HEK293 (cell line): ENCODE measurements around the gene TPCN2.

Source experiments
- CTCF ChIA-PET: fragments of 350-600 bp; formaldehyde crosslinking; extraction: SDS; loops from one replicate; lab custom pipeline; 2021; ENCODE audit warnings: antibody characterized with exemption; lab: Yijun Ruan, JAX
- POLR2A ChIA-PET: fragments of 300-600 bp; formaldehyde crosslinking; extraction: SDS; loops from one replicate; lab custom pipeline; 2020; ENCODE audit warnings: antibody characterized with exemption, inconsistent platforms; lab: Yijun Ruan, JAX
- H3K27ac ChIP-seq: fragments of 200-500 bp; sonication (Bioruptor generic); 2 replicates; pipeline ENCODE4 v1.5.1; 2014; ENCODE audit warnings: low read depth, low read length, control low read depth, inconsistent platforms; ENCODE audit errors: extremely low read depth
- H3K36me3 ChIP-seq, 2 experiments: fragments of 200-500 bp in 1 of 2; sonication (Bioruptor generic) in 1 of 2; 1 replicate in 1 of 2; 2 replicates in 1 of 2; pipeline ENCODE4 v1.5.1; 2014 to 2017; ENCODE audit warnings: inconsistent platforms in 2 of 2, low read length in 2 of 2; ENCODE audit not compliant: control insufficient read depth in 2 of 2, insufficient read depth in 1 of 2
- H3K4me1 ChIP-seq: fragments of 200-500 bp; sonication (Bioruptor generic); 2 replicates; pipeline ENCODE4 v1.5.1; 2014; ENCODE audit warnings: mild to moderate bottlenecking, low read length, inconsistent platforms; ENCODE audit not compliant: control insufficient read depth, insufficient read depth
- H3K4me3 ChIP-seq: 2 replicates; pipeline ENCODE4 v1.5.1; 2011; ENCODE audit warnings: low read depth, mild to moderate bottlenecking, control low read depth, low read length, moderate library complexity
- H3K9me3 ChIP-seq: fragments of 200-500 bp; sonication (Bioruptor generic); 2 replicates; pipeline ENCODE4 v1.5.1; 2014; ENCODE audit warnings: low read depth, low read length, inconsistent platforms; ENCODE audit not compliant: control insufficient read depth, insufficient read depth
- HOXC10 ChIP-seq: sonication (generic); formaldehyde crosslinking; IDR thresholded peaks from 2 replicates; pipeline ENCODE4 v1.8.1; 2023; ENCODE audit warnings: mild to moderate bottlenecking, missing genetic modification reagents
- IKZF3 ChIP-seq: fragments of 450-650 bp; IDR thresholded peaks from 2 replicates; pipeline ENCODE4 v1.5.0; 2018; ENCODE audit warnings: missing biosample characterization, mild to moderate bottlenecking, missing genetic modification characterization, moderate library complexity
- OVOL3 ChIP-seq: fragments of 450-650 bp; formaldehyde crosslinking; IDR thresholded peaks from 2 replicates; pipeline ENCODE4 v1.5.1; 2016; ENCODE audit warnings: missing biosample characterization, missing genetic modification characterization
- PRDM1 ChIP-seq: fragments of 450-650 bp; formaldehyde crosslinking; IDR thresholded peaks from 2 replicates; pipeline ENCODE4; 2016; ENCODE audit warnings: missing biosample characterization, missing genetic modification characterization
- RBAK ChIP-seq: fragments of 450-650 bp; formaldehyde crosslinking; IDR thresholded peaks from 2 replicates; pipeline ENCODE4 v1.5.1; 2016; ENCODE audit warnings: missing biosample characterization, missing genetic modification characterization
- ZBTB7A ChIP-seq: fragments of 450-650 bp; formaldehyde crosslinking; IDR thresholded peaks from 2 replicates; pipeline ENCODE4 v1.5.1; 2016; ENCODE audit warnings: low read depth, missing biosample characterization, missing genetic modification characterization
- ZEB2 ChIP-seq: fragments of 450-650 bp; formaldehyde crosslinking; IDR thresholded peaks from 2 replicates; pipeline ENCODE4 v1.5.1; 2016; ENCODE audit warnings: missing biosample characterization, missing genetic modification characterization
- ZFHX2 ChIP-seq: fragments of 450-650 bp; formaldehyde crosslinking; conservative IDR thresholded peaks from 2 replicates; pipeline ENCODE4 v1.5.1; 2016; ENCODE audit warnings: missing biosample characterization, missing genetic modification characterization
- ZNF114 ChIP-seq: fragments of 450-650 bp; formaldehyde crosslinking; IDR thresholded peaks from 2 replicates; pipeline ENCODE4 v1.5.0; 2017; ENCODE audit warnings: missing biosample characterization, missing genetic modification characterization
- ZNF169 ChIP-seq: fragments of 450-650 bp; formaldehyde crosslinking; IDR thresholded peaks from 2 replicates; pipeline ENCODE4 v1.5.1; 2016; ENCODE audit warnings: missing biosample characterization, missing genetic modification characterization
- ZNF350 ChIP-seq: fragments of 450-650 bp; formaldehyde crosslinking; IDR thresholded peaks from 2 replicates; pipeline ENCODE4 v1.5.0; 2017; ENCODE audit warnings: missing biosample characterization, mild to moderate bottlenecking, missing genetic modification characterization
- ZNF391 ChIP-seq: fragments of 450-650 bp; formaldehyde crosslinking; IDR thresholded peaks from 2 replicates; pipeline ENCODE4 v1.5.1; 2016; ENCODE audit warnings: low read depth, missing biosample characterization, missing genetic modification characterization, borderline replicate concordance
- ZNF626 ChIP-seq: fragments of 450-650 bp; sonication (Bioruptor Pico); formaldehyde crosslinking; IDR thresholded peaks from 2 replicates; pipeline ENCODE4 v1.5.1; 2018; ENCODE audit warnings: missing biosample characterization, missing genetic modification characterization, inconsistent platforms
- ZNF664 ChIP-seq: fragments of 450-650 bp; formaldehyde crosslinking; IDR thresholded peaks from 2 replicates; pipeline ENCODE4 v1.5.1; 2016; ENCODE audit warnings: missing biosample characterization, missing genetic modification characterization
- ZNF791 ChIP-seq: fragments of 450-650 bp; formaldehyde crosslinking; IDR thresholded peaks from 2 replicates; pipeline ENCODE4 v1.5.1; 2016; ENCODE audit warnings: missing biosample characterization, missing genetic modification characterization
- ZNF837 ChIP-seq: fragments of 450-650 bp; formaldehyde crosslinking; IDR thresholded peaks from 2 replicates; pipeline ENCODE4 v1.5.1; 2016; ENCODE audit warnings: missing biosample characterization, missing genetic modification characterization
- ZNF843 ChIP-seq: fragments of 450-650 bp; formaldehyde crosslinking; IDR thresholded peaks from 2 replicates; pipeline ENCODE4 v1.5.1; 2016; ENCODE audit warnings: missing biosample characterization, missing genetic modification characterization
- TF ChIP-seq, protein P1 (sequence below): fragments of 450-650 bp; formaldehyde crosslinking; IDR thresholded peaks from 2 replicates; pipeline ENCODE4 v1.5.0; 2017; ENCODE audit warnings: missing biosample characterization, missing genetic modification characterization, borderline replicate concordance
- TF ChIP-seq, protein P2 (sequence below): fragments of 450-650 bp; formaldehyde crosslinking; IDR thresholded peaks from 2 replicates; pipeline ENCODE4 v1.5.1; 2017; ENCODE audit warnings: missing biosample characterization, mild to moderate bottlenecking, missing genetic modification characterization, moderate library complexity
- TF ChIP-seq, protein P3 (sequence below): fragments of 450-650 bp; formaldehyde crosslinking; IDR thresholded peaks from 2 replicates; pipeline ENCODE4 v1.5.1; 2016; ENCODE audit warnings: missing biosample characterization, missing genetic modification characterization

Gene TPCN2

DNA sequence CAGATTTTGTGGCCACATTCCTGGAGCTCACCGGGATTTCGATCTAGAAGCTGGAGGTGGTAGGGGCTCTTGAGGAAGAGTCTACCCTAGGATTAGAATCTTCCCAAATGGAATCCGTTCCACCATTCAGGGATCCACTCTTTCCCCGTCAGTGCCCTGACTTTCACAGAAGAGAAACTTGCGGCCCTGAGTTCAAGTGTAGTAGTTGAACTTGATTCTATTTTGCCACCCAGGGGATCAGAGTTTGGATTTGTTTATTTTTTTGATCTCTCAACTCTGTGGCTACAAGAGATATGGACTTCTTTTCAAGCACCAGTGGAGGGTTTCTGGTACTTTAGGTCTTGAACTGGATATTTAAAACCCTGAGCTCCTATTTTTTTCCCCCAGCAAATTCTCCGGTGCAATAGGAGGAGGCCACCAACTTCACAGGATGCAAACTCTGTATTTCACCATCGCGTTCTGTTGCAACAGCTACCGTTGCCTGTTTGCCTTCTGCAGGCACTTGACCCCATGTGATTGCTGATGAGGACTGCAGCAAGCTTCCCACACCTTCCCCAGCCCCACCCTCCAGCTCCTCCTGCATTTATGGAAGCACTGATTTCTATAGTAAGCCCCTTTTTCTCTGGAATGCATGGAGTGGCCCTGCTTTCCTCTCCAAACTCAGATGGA lies 20.9 kb upstream of the TPCN2 start:
- ChIA-PET CTCF (interaction anchor here (0.6 to 0.9 kb wide), 2 partner anchors 27 to 72 kb away, joined by 3 read pairs; no protein-coding TSS in a partner anchor), POLR2A (no interaction called here)
- no peaks in the 10 kb centered on the region for H3K36me3 ChIP-seq
- no peak overlapping the region for H3K4me3 ChIP-seq
- H3K27ac ChIP-seq = no peak overlapping the region
- TF ChIP-seq HOXC10 (CRISPR knock-in tag) = no peak
- TF ChIP-seq RBAK (tag by site-specific recombination) = no peak
- no peak for TF ChIP-seq ZNF391 (tag by site-specific recombination)
- no peak for TF ChIP-seq ZNF843 (tag by site-specific recombination)
- TF ChIP-seq, protein P1, sequence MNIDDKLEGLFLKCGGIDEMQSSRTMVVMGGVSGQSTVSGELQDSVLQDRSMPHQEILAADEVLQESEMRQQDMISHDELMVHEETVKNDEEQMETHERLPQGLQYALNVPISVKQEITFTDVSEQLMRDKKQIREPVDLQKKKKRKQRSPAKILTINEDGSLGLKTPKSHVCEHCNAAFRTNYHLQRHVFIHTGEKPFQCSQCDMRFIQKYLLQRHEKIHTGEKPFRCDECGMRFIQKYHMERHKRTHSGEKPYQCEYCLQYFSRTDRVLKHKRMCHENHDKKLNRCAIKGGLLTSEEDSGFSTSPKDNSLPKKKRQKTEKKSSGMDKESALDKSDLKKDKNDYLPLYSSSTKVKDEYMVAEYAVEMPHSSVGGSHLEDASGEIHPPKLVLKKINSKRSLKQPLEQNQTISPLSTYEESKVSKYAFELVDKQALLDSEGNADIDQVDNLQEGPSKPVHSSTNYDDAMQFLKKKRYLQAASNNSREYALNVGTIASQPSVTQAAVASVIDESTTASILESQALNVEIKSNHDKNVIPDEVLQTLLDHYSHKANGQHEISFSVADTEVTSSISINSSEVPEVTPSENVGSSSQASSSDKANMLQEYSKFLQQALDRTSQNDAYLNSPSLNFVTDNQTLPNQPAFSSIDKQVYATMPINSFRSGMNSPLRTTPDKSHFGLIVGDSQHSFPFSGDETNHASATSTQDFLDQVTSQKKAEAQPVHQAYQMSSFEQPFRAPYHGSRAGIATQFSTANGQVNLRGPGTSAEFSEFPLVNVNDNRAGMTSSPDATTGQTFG (tag by site-specific recombination) = no peak
- TF ChIP-seq, protein P2, sequence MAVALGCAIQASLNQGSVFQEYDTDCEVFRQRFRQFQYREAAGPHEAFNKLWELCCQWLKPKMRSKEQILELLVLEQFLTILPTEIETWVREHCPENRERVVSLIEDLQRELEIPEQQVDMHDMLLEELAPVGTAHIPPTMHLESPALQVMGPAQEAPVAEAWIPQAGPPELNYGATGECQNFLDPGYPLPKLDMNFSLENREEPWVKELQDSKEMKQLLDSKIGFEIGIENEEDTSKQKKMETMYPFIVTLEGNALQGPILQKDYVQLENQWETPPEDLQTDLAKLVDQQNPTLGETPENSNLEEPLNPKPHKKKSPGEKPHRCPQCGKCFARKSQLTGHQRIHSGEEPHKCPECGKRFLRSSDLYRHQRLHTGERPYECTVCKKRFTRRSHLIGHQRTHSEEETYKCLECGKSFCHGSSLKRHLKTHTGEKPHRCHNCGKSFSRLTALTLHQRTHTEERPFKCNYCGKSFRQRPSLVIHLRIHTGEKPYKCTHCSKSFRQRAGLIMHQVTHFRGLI (tag by site-specific recombination) = no peak
- no peaks in the 10 kb centered on the region for H3K9me3 ChIP-seq
- H3K4me1 ChIP-seq = no peaks in the 10 kb centered on the region

DNA sequence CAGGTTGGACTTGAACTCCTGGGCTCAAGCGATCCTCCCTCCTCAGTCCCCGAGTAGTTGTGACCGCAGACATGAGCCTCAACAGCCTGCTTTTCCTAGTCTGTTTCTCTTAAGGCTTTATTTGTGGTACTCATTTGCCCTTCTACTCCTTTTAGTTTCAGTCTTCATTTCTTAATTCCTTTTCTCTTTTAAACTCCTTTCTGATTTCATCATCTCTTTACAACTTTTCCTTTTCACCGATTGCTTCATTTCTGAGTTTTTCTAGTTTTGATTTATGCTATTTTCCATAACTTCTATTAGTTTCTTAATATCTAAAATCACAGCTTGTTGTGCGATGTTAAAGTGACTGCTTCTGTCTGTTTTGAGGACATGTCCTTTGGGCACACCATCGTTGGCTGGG lies 18.4 kb upstream of the TPCN2 start:
- POLR2A ChIA-PET = no interaction called here
- TF ChIP-seq ZNF791 (tag by site-specific recombination) (no peak), PRDM1 (tag by site-specific recombination) (peak; percentile 28; the same call in 1 of the 2 replicates)
- Histone ChIP-seq H3K27ac (no peak overlapping the region), H3K36me3 (no peaks in the 10 kb centered on the region), H3K4me1 (no peaks in the 10 kb centered on the region), H3K4me3 (no peak overlapping the region), H3K9me3 (no peaks in the 10 kb centered on the region)
- CTCF ChIA-PET = interaction anchor here (0.5 kb wide), 1 partner anchor 44 kb away, joined by 3 read pairs; no protein-coding TSS in a partner anchor

DNA sequence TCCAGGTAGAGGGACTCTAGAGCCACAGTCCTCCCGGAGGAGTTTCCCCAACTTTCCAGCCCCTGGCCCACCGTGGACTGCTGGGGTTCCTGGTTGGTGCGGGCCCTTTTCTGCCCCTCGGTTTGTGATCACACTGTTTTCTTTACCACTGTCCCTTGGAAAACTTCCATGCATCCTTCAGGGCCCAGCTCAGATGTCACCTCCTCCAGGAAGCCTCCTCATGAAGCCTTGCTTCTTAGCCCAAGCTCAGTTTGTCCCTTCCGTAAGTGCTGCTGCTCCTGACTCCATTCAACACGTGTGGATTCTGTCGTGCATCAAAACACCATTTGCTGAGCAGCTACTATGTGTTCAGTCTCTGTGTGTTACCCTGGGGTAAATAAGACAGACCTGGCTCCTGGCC lies 15.9 kb upstream of the TPCN2 start:
- no peaks in the 10 kb centered on the region for H3K9me3 ChIP-seq
- POLR2A ChIA-PET = no interaction called here
- H3K27ac ChIP-seq = no peak overlapping the region
- CTCF ChIA-PET = no interaction called here
- no peaks in the 10 kb centered on the region for H3K4me1 ChIP-seq
- peak; percentile 59; the same call in 1 of the 2 replicates for TF ChIP-seq ZNF664
- TF ChIP-seq ZBTB7A (tag by site-specific recombination) = no peak
- TF ChIP-seq, all 188 proteins: peak for 1
- no peak overlapping the region for H3K4me3 ChIP-seq
- H3K36me3 ChIP-seq = no peaks in the 10 kb centered on the region

DNA sequence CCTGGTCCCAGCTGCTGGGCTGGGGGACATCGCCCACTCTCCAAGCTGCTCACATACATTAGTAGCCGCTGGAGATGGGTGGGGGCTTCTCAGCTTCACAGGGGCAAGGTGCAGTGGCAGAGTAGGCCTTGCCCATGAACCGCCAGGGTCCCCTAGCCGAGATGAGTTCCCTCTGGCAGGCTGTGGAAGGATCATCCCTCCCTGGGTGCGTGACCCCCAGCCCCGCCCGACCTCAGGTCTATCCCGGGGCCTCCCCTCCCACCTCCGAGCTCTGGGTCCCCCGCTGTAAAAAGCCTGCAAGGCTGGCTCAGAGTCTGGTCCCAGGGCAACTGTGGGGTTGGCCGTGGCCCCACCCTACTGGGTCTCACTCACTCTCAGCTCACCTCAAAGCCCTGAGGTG lies 15.3 kb upstream of the TPCN2 start:
- Histone ChIP-seq H3K27ac (no peak overlapping the region), H3K4me3 (no peak overlapping the region), H3K36me3 (no peaks in the 10 kb centered on the region), H3K9me3 (no peaks in the 10 kb centered on the region), H3K4me1 (no peaks in the 10 kb centered on the region)
- ChIA-PET CTCF (no interaction called here), POLR2A (no interaction called here)
- TF ChIP-seq ZNF350 (tag by site-specific recombination) = no peak
- TF ChIP-seq IKZF3 (tag by site-specific recombination) = no peak
- TF ChIP-seq ZFHX2 (tag by site-specific recombination) = no peak
- no peak for TF ChIP-seq ZNF114 (tag by site-specific recombination)
- TF ChIP-seq ZNF169 = no peak
- no peak for TF ChIP-seq ZEB2
- TF ChIP-seq, protein P3, sequence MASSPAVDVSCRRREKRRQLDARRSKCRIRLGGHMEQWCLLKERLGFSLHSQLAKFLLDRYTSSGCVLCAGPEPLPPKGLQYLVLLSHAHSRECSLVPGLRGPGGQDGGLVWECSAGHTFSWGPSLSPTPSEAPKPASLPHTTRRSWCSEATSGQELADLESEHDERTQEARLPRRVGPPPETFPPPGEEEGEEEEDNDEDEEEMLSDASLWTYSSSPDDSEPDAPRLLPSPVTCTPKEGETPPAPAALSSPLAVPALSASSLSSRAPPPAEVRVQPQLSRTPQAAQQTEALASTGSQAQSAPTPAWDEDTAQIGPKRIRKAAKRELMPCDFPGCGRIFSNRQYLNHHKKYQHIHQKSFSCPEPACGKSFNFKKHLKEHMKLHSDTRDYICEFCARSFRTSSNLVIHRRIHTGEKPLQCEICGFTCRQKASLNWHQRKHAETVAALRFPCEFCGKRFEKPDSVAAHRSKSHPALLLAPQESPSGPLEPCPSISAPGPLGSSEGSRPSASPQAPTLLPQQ (tag by site-specific recombination) = no peak
- no peak for TF ChIP-seq ZNF837 (tag by site-specific recombination)
- no peak for TF ChIP-seq ZNF626
- no peak for TF ChIP-seq OVOL3
